ENCODE results near the gene ROBO4.

The ROBO4 gene

DNA sequence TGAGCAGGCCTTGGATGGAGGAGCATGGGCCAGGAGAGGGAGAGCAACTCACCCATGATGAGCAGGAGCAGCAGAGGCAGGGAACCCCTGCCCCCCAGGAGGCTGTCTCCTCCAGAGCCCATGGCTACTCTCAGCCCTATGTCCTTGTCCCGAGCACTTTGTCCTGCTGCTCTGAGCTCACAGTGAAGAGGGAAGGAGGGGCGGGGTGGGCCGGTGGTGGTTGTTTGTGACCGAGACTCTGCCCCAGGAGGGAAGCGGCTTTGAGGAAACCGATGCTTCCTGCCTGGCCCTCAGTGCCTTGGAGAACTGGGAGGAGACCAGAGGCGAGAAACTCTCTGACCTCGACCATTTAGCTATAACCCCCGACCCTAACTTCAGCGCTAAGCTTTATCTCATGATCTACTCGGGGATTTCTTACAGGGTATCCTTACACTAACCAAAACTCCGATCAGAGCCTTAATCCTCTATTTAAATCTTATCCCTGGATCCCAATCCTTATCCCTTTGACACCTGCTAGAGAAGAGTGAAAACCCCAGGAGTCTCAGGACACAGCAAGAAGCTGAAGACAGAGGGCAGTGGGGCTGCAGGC, at the start of gene ROBO4:
Gene ROBO4 (minus strand): TSS at position 192 of the 589 bp plus-strand sequence. CDS start 70 bp downstream, at position 122.
- no peak for DNase-seq

DNA sequence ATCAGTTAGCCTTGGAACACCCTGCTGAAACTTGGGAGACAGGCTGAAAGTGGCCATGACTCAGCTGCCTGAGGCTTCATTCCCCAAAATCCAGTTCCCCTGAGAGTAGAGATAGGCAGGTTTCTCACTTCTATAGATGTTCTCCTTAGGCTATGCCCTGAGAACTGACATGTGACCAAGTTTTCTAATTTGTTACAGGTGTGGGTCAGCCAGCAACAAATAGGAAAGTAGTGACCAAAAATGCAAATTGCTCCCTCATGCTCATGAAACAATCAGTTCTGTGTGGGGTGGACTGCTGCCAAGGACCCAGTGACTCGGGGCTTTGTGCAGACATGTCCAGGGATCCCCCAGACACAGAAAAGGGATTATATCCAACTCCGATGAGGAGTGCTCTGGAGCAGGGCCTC, 49.1 kb upstream of the ROBO4 start:
- no peak for DNase-seq

DNA sequence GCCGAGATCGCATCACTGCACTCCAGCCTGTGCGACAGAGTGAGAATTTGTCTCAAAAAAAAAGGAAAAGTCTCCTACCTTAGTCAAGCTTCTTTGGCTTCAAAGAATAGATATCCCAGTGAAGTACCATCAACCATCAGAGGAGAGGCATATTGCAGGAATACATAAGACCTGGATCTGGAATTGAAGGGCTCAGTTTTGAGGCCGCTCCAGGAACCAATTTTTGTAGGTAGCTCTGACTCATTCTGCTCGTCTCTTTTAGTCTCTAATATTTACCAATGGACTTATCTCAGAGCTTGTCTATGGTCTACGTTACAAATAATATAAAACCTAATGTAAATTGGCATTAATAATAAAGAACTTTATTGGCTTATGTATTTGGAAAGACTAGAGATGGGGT, 48.2 kb upstream of the ROBO4 start:
- no peak for DNase-seq

DNA sequence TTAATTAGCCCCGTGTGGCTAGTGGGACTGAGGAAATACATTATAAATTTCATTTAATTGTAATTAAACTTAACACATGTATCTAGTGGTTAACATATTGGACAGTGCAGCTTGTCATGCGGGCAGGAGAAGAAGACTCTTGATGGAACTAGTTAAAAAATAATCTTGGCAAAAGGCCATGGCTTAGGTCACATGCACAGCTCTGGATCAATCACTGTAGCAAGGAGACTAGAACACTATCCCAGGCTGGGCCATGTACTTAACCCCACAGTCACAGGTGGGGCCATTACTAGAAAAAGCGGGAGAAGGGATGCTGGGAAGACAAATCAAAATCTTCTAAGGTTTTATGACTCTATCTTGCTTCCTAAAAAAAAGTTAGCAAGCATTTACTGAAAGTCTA, 46.9 kb upstream of the ROBO4 start:
- no peak for DNase-seq

DNA sequence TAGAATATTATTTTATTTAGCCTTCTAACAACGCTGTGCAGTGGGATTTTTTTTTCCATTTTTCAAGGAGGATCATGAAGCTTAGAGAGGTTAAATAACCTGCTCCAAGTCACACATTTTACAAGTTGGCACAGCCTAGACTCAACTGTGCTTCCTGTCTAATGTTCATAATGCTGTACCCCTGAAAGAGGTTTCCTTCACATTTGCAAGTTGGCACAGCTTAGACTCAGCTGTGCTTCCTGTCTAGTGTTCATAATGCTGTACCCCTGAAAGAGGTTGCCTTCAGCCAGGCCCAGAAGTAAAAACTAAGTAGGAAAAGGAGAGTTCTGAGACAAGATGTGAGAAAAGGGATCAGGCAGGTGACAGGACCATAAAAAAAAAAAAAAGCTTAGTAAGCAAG, 46.1 kb upstream of the ROBO4 start:
- no peak for DNase-seq

DNA sequence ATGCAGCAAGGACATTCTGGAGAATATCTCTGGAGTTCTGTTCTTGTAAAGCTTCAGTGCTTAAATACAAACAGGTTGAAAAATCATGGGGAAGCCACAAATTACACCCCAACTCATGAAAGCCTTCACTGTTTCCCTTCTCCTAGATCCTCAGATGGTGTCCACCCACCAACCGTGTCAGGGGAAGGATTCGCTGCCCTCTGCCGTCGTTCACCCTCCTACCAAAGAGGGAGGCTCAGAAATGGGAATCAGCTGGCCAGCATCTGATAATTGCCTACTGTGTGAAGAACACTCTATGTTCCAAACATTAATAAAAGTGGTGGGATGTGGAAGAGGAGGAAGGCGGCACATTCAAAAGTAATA, 45.6 kb upstream of the ROBO4 start:
- no peak for DNase-seq

DNA sequence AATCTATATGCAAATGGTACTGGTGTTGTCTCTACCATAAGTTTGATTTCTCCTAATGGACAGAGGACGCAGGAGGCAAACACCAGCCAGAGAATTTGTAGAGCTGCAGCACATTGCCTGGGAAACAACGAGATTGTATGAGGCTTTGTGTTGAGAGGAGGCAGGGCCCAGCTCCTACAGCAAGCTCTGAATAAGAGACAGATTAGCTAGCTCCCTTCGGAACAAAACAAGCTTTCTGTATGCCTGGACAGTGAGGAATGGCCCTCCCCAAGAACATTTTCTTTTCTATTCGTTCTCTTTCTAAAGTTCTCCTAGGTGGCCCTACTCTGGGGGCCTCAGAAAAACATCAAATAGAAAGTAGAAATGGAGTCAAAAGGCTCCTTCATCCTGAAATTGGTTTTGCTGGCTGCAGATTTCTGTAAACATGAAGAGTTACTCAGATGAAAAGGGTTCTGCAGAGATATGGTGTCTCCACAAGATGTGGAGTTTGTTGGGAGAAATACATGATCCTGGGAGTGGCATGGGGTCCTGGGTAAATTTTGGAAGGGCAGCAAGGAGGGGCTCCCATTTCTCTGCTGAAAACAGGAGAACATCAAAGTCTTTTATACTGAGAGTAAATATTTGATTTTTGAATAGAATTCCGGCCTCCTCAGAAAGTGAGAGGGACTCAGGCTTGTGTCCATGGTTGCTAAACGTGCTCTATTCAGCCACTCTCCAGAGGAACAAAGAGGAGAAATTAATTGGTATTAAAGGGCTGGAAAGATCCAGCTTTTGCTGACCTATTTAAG, 45.0 kb upstream of the ROBO4 start:
- DNase-seq: no peak

DNA sequence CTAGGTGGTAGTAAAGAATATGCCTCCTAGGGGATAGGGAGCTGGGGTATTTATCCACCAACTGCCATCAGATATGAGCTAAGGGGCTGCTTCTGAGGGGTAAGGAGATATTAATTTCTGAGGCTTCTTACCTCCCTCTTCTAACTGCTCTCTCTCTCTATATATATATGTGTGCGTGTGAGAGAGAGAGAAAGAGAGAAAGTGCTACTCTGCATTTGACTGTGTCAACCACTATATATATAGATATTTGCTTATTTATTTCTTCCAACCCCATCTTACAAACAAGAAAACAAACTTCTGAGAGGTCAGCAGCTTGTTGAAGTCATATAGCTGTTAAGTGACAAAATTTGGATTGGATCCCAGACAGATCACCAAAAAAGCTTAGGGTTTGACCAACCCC, 44.0 kb upstream of the ROBO4 start:
- no peak for DNase-seq

DNA sequence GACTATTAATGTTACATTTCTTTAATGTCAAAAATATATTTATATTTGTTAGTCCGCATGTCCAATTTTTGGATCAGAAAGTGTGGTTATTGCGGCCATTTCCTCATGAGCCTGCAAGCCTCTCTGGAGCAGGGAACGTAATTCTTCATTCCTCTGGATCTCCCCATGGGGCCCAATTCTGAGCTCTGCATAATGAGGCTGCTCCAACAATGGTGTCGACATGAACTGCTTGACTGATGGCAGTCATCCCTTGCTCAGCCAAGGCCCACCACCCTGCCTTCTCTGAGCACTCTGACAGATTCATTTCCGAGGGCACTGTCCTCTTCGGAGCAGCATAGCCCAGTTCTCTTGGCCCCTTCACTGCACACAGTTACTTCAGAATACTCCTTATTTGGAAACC, 41.3 kb upstream of the ROBO4 start:
- DNase-seq: no peak

DNA sequence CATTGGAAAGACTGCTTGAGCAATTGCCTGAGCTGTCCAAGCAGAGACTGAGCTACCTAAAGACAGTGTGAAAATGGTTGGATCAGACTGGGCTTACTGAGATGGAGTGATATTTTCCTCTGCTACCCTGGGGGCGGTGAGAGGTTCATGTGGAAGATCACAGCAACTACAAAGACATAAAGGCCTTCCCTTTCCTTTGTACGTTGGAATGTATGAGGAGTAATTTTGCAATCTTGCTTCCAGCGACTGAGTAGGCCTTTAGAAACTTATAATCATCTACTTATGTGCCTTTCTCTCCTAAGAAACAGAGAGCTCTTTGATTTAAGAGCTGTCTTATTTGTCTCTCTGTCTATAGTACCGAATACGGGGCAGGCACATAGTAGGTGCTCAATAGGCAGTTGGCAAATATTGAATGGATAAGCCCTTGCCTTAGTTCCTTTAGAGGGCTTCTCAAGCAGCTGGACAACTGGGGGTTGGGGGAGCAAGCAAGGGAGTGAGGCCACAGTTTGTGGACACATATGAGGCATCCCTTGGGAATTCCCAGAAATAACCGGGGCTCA, 40.6 kb upstream of the ROBO4 start:
- no peak for DNase-seq

DNA sequence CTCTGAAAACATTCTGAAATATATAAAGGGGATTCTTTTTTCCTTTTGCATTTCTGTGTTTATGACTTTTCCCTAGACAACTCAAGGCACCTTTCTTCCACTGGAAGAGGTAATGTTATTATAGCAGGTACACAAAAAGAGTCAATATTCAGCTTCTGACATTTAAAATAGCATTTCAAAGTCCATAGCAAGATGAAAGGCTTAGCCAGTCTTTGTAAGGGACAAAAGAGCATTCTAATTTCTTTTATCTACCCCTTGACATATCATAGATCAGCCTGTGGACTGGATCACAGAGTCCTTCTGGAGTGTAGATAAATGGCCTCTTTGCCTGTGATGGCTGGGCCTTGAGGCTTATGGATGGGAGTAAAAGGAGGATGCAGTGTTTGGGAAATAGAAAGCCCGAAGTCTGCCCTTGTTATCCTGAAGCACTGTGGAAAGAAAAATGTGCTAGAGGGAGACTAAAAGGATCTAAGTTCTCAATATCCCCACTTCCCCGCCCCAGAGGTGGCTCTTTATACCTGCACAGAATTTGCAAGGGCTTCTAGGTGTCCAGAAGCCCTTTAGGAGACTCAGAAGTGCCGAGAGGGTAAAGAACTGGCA, 39.8 kb upstream of the ROBO4 start:
- DNase-seq: no peak

DNA sequence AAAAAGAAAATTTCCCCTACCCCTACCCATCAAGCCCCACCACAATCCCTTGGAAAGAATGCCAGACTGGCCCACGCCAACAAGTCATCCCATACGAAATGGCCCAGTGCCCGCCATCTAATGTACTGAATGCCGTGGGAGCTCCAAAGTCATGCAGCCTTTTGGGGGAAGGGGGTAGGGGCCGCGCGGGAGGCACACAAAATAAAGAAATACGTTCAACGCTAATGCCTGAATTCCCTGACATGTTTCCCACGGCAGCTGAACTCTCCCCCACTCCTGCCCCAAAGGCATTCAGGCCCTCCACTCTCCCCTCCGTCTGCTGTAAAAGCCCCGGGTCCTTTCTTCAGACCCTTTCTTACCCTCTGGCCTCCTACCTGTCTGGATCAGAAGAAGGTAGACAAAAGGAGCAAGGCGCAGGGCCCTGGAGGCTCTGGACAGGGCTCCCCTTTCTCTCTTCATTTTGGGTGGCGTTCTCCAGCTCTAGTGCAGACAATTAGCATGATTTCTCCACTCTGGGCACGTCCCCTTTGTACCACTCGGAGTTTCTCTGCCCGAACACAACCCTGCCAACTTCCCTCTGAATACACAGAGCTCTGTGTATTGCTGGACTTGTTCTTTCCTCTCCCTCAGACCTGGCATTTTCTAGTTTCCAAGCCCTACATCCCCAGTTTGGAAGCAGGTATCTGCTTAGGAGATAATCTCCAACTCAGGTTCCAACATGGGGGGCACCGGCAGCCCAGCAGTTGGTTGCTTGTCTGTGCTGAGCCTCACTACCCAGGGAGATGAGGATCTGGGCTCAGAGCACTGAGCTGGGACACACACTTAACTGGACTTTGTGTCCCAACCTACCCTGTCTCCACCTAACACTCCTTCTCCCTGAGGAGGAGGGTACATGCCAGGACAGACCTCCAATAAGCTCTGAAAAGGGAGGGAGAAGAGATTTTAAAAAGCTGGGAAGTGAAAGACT, 38.2 kb upstream of the ROBO4 start, which contains the start of gene HEPACAM:
Gene HEPACAM (minus strand): TSS at position 500 of the 967 bp plus-strand sequence. CDS start 41 bp downstream, at position 459.
- DNase-seq: no peak

DNA sequence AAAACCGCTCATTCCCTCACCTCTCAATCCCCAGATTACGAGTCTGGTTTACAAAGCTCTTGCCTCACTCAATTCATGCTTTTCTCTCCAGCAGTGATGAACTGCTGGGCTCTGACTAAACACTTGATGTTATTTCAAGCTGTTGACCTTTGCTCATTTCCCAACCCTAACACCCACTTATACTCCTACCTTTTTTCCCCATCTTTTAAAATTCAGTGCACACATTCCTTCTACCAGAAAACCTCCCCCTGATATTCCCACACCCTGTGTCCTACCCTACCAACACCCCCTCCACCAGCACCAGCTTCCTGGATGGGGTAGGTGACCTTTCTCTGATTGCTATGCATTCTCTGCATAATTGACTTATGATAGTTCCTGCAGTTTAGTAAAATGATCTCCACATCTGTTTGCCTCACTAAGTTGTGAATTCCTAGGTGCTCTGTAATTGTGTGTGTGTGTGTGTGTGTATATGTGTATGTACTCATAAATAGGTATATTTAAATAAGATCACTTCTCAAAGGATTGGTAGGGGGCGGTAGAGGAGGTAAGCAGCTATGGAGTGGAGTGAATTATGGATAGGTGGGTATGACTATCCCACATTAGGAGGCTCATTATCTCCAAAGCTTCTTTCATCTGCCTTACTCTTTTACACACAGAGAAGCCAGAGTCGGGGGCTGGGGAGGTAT, 37.3 kb upstream of the ROBO4 start:
- DNase-seq: no peak

DNA sequence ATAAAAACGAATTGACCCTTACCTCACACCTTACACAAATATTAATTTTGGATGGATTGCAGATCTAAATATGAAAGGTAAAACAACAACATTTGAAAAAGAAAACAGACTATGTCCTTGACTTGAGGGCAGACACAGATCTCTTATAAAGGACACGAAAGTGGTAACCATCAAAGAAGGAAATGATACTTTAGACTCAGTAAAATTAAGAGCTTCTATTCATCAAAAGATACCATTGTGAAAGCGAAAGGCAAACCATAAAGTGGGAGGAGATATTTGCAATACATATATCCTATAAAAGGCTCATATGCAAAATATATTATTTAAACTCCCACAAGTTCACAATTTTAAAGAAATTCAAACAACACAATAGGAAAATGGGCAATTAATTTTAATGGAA, 33.1 kb upstream of the ROBO4 start:
- DNase-seq: no peak

DNA sequence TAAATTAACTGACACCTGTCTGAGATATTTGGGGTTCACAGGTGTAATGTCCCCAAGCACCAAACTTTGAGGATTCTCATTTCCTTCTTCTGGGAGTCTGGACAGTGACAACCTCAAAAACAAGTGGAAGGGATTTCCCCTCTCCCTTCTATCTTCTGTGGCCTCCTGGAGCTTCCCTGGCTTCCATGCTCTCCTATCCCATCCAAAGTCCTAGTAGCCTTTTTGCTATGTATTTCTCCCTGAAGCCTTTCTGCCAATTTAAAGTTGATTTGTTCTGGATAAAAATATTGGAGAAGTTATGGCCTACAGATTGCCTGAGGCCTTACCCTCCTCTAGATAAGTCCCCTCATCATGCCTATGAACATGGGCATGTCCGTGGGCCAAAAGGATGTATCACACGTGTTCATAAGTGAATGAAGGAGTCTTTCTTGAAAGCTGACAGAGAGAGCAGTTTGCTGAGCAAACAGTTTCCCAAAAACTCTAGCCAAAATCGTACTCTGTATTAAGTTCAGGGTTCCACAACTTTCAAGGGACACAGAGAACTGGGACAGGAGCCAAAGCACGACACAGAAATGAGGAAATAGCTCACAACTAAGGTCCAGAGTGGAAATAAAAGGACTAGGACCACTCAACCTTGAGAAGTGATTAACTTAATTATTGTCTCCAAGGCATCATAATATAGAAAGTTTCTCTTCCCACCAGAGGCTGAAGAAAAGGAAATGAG, 31.4 kb upstream of the ROBO4 start:
- DNase-seq: no peak

DNA sequence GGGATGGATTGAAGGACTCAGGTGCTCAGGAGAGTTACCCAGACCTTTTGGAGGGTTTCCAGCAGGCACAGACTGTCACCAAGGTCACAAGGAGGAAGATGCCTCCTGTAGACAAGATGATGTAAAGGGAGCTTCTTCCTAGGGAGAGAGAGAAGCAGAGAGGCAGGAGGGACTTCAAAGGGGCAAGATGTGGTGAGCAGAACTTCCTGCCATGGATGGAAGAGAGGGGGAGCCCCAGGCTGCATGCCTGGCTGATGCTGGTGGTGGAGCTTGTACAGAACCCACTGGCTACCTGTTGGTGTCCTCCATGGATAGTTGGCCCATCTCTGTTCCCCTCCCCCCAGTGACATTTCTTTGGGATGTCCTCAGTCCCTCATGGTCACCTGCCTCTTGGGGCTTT, 25.6 kb upstream of the ROBO4 start:
- no peak for DNase-seq

DNA sequence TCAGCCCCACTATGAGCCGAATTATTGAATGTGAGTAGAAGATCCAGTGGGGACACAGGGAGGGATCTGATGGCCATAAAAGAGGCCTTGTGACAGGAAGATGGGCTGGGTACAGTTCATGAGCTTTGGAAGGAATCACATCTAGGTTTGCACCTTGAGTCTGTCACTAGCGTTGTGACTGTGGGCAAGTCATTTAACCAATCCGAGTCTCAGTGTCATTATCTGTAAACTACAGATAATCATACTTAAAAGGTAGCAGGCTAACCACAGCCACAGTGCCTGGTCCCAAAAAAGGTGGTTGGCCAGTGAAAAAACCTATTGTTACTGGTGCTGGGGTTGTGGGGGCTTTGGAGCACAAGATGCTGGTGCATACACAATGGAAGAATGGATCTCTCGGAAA, 25.2 kb upstream of the ROBO4 start:
- DNase-seq: no peak

DNA sequence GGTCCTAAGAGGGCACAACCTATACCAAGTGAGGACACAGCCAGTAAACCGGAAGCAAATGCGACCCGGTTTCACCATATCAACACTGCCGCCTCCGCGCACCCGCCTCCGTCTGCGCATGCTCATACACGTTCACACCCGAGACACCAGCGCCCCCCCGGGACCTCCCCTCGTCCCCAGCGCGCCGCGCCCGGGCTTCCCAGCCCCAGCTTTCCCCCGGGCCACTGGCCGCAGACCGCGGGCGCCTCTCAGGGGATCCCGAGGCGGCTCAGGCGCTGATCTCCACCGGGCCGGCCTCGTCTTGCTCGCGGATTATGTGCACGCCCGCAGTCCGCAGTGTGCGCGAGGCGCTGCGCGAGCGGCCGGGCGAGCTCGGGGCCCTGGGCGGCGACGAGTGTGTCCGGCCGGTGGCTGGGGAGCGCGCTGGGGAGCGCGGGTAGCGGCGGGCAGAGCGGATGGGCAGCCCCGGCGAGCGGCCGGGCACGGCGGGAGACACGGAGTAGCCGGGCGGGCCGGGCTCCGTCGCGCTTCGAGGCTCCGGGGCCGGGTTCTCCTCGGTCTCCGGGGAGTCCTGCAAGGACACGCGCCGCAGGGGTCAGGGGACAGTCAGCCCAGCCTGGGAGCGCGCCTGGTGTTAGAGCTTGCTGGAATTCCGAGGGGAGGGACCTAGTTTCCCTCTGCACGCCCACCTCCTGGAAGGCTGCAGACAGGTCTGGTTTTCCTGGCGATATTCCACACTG, 23.4 kb upstream of the ROBO4 start:
- no peak for DNase-seq

DNA sequence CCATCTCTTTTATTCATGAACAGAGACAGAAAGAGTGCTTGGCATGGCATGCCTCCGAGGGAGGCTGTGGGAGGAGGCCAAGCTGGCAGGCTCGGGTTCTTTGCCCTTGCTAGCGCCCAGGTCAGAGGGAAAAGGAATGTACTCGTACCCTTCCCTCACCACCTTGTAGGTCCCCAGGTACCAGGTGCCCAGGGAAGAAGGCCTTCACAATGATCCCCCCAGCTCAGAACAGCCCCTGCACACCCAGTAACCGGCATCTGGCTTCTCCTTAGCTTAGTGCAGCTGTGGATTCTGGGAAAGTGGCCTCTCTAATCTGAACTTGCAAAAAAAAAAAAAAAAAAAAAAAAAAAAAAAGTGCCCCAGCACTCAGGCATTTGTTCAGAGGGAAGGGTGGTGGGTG, 22.7 kb upstream of the ROBO4 start:
- no peak for DNase-seq

DNA sequence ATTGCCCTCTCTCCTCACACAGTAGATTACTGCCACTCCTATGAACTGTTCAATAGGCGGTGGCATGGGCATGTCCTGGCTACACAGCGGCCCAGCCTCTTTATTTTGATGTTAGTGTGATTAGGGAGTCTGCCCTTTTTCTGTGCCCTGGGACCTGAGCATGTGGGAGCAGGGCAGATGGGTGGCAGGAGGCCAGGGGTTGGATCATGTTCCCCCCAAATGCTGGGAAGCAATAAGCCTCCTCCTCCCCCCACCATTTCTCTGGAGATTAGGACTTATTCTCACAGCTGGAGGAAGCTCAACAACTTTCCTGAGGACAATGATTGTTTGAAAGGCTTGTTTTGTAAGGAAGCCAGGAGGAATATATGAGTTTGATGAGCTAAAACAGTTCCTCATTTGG, 22.2 kb upstream of the ROBO4 start:
- no peak for DNase-seq

DNA sequence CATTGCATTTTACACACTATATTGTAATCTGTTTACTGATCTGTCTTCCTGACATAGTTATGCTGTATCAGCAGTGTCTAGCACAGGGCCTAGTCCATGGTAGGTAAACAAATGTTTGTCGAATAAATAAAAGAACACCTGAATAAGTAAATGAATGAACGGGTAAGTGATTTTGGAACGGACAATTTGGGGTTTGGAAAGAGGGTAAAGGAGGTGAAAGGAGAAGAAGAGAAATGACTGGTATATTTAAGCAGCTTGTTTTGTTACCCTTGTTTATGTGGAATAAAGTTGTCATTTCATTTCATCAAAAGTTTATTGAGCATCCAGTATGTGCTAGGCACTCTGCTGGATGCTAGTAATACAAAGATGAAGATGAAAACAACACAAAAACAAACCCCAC, 21.3 kb upstream of the ROBO4 start, which contains the start of gene HEPN1:
Gene HEPN1 (plus strand): TSS at position 301 of the 400 bp plus-strand sequence.
- no peak for DNase-seq

Data from GF-D8 (cell line).